Renal cortical epithelial cell (primary cell): ENCODE results near the gene LGSN. TPM values are rescaled to one million over a fixed set of nuclear protein-coding genes. Genes with fewer than 3 reads are reported as not detected.
"Not testable (repeated sequence)": the region's sequence is repeated elsewhere in the genome, so short reads cannot be mapped to it uniquely, and the experiment has no call there.

Experiments used
- DNase-seq: peaks from one replicate; pipeline ENCODE4 v3.0.0-alpha.2; 2011; ENCODE audit warnings: low read depth
- total RNA-seq: library from RNA; depleted of rRNA; stranded (reverse); fragments of >200 nt; gene quantifications from 2 replicates; pipeline ENCODE4 v1.2.3, GENCODE V29; 2014

The LGSN gene
- total RNA-seq, 1 donor from 2014 or later = 0.10 TPM

- DNase-seq = no peak
Observed at GRCh38 chr6:63306420-63306819, 13.4 kb downstream of the LGSN start.

GRCh38 chr6:63305277-63305676, 14.5 kb downstream of the LGSN start:
- DNase-seq = peak; percentile 62

GRCh38 chr6:63303476-63303875, 16.3 kb downstream of the LGSN start:
- no peak for DNase-seq

DNA sequence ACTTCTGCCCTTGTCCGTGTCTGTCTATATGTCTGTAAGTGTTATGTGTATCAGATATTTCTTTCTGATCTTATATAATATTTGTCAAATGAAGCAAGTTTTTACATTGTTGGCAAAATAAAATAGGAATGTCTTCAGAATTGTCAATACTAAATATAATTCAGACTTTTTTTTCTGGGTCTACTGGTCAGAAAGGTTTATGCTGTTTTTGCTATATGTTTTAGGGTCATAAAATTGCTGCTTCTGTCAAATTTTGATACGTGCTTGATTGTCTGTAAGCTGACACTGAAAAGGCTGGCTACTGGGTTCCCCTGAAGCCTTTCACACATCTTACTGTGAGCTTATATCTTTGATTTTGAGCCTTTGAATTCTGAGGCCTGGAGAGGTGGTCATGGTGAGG, 20.1 kb downstream of the LGSN start:
- DNase-seq = no peak

DNA sequence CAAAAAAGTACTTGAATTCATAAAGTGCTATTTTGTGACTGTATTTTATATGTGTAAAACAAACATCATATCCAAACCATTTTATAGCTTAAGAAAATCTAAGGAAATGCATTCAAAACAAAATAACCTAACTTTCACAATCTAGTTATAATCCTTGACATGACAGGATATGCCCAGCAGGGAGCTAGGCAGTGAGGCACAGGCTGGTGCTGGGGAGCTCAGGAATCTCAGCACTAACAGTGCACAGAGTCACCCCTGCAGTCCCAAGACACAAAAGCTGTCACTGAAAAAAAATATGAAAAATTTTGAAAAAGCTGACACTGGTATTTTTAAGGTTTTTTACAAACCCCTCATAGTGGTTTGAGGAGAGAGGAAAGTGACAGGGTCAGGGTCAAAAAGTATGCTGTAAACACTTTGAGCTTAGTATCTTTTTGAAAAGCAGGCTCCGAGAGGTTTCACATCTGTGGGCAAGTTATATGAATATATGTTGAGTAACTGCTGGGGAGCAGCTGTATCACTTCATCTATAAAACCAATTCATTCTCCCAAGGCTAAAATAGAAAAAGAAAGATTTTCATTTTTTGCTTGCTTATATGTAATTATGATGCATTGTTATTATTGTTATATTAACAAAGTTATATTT, 24.1 kb downstream of the LGSN start:
- no peak for DNase-seq

- DNase-seq = no peak
Observed at GRCh38 chr6:63290492-63291058, 29.2 kb downstream of the LGSN start.

DNA sequence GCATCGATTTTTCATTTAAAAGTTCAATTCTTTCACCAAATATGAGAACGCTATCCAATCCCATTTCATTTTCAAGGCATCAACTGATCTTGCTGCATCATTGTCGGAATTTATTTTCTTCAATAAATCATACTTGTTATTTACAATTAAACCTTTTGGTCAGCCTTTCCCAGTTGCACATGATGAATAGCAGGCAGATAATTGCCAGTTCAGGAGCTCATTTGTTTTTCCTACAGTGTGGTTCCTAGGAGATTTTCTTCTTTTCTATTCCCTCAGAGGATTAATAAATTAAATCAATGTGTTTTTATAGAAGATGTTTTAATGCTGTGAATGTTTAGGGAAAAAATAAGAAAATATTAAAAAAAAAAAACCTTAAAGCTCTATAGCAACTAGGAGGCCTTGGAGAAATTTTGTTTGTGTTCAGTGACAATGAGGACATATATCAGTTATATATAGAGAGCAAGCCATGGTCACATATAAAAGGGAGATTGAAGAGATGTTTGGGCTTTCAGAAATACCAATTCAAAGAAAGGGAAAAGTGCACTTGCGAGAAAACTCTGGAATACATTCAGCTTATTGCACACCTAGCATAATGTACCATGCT, 30.4 kb downstream of the LGSN start:
- no peak for DNase-seq

DNA sequence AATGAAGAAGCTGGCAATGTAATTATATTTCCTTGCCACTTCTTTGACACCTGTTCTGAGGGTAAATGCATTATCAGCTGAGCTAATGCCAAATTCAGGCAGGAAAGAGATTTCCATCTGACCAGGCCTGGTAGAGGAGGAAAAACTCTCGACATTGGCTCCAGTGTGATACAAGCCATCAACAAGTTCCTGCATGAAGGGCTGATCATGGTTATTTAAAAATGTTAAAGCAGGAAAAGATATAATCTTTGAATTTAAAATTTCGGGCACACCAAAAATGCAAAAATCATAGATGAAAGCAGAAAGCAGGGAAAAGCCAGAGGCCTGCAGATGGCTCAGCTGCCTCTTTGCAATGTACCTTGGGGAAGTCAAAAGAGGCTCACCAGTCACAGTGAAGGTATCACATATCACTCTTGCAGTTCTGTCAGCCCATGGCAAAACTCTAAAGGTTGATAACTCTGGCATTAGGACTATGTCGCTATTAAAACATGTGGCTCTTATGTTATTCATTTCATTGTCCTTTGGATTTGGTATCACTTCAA, 39.1 kb downstream of the LGSN start:
- DNase-seq = no peak

- DNase-seq = no peak
Observed at GRCh38 chr6:63278916-63279315, 40.9 kb downstream of the LGSN start.

DNA sequence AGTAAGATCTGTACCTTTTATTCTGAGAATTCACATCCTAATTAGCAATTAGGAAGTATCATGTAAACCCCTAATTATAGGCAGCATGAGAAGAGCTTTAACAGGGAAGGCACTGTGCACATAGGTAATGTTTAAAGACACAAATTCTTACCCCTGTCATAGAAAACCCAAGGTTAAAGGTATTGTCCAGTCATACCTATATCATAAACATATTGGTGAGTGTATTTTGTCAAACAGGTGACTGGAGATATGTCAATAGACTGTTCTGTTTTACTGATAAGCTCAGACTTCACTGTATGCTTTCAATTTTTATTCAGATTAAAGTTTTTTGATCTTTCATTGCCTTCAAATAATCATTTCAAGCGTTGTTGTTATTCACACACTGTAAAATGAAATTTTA, 43.8 kb downstream of the LGSN start:
- no peak for DNase-seq

DNA sequence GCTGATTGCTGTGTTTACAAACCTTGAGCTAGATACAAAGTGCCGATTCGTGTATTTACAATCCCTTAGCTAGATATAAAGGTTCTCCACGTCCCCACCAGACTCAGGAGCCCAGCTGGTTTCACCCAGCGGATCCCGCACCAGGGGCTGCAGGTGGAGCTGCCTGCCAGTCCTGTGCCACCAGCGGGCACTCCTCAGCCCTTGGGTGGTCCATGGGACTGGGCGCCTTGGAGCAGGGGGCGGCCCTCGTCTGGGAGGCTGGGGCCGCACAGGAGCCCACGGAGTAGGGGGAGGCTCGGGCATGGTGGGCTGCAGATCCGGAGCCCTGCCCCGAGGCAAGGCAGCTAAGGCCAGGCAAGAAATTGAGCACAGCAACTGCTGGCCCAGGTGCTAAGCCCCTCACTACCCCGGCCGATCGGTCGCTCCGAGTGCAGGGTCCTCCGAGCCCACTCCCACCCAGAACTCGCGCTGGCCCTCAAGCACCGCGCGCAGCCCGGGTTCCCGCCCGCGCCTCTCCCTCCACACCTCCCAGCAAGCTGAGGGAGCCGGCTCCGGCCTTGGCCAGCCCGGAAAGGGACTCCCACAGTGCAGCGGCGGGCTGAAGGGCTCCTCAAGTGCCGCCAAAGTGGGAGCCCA, 44.9 kb downstream of the LGSN start:
- not testable (repeated sequence) for DNase-seq

GRCh38 chr6:63272397-63272796, 47.4 kb downstream of the LGSN start:
- peak; percentile 45 for DNase-seq

GRCh38 chr6:63269470-63269869, 50.3 kb downstream of the LGSN start:
- no peak for DNase-seq

- no peak for DNase-seq
Observed at GRCh38 chr6:63268574-63268973, 51.2 kb downstream of the LGSN start.

- DNase-seq = no peak
Observed at GRCh38 chr6:63267828-63268227, 52.0 kb downstream of the LGSN start.

GRCh38 chr6:63267046-63267445, 52.7 kb downstream of the LGSN start:
- no peak for DNase-seq

DNA sequence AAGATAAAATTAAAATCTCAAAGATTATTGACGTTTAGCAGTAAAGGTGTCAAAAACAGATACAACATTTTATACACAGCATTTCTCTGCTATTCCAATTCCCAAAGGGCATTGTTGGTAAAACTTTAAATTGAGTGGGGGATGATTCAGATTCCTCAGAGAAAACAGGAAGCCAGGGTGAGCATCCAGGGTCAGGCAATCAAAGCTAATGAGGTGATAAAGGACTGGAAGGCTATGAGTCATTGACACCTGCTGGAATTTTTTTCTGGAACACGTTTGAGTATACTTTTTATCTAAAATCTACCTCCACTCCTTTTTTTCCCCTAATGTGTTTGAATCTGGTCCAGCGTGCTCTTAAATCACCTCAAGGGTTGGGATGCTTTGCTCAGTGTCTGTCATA, 56.3 kb downstream of the LGSN start:
- peak; percentile 67 for DNase-seq

DNA sequence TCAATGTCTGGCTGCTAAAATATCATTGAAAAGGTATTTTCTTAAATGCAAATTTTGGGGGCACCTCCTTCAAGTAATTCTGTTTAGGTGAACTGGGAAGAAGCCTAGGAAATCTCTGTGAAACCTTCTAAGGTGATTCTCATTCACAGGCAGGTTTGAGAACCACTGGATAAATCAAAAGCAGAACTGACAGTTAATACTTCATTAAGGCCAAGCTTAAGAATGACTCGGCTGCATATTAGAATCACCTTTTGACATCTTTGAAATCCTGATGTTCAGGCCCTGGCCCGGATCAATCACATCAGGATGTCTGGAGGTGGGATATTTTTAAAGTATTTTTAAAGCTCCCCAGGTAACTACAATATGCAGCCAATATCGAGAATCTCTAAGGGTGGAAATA, 58.0 kb downstream of the LGSN start:
- no peak for DNase-seq

DNA sequence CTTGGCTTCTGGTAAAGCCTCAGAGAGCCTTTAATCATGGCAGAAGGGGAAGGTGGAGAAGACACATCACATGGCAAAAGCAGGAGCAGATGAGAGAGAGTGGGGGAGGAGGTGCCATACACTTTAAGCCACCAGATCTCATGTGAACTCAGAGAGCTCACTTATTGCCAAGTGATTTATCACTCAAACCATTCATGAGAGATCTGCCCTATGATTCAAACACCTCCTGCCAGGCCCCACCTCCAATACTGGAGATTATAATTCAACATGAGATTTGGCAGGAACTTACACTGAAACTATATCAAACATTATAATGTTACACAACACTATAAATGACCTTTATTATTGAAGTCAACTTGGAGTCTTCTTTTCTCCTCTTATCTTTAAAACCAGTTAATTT, 60.6 kb downstream of the LGSN start:
- DNase-seq = no peak

DNA sequence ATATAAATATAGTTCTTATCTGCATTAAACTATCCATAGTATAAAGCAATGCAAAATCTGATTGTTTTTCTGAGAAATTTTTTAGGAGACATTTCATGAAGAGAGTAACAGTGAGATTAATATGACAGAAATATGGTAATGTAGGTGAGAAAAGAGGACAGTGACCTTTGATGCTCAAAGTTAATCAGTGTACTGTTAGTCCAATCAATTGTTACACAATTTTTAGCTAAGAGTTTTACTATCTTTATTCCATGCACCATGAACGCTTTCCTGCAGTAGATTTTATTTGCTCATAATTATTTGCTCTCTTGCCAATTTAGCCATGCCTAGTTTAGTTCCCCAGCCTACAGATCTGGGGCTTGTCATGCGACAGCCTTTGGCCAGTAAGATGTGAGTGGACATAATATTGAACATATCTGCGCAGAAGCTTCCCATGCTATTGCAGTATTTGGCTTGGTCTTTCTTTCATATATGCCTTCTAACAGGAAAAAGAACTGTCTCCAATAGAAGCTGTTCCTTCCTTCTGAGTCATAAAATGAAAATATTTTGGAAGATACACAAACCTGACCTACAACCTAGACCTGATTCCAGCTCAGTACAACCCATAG, 69.8 kb downstream of the LGSN start:
- no peak for DNase-seq

DNA sequence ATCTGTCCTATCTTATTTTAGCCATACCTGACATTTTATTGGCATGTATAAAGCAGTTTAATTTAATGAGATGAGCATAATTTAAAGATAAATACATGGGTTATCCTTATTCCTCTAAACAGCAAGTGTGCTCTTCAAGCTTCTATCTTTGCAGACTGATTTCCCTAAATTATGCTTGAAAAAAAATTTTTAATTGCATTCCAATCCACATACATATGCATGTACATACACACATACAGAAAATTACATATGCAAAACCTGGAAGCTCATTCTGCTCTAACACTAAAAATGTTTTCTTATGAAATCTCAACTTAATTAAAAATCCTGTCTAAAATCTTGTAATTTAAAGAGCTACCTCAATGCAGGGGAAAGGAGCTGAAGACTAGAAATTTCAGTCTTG, 73.2 kb downstream of the LGSN start:
- DNase-seq = no peak

- no peak for DNase-seq
Observed at GRCh38 chr6:63245909-63246308, 73.9 kb downstream of the LGSN start.
